GM12801 (cell line): ENCODE results near the gene PLD3.

ENCODE experiments used
- CTCF ChIP-seq: IDR thresholded peaks from one replicate; pipeline ENCODE4 v1.5.1; 2011; ENCODE audit warnings: control low read depth; ENCODE audit not compliant: insufficient read length; ENCODE audit errors: extremely low read depth

PLD3 gene

DNA sequence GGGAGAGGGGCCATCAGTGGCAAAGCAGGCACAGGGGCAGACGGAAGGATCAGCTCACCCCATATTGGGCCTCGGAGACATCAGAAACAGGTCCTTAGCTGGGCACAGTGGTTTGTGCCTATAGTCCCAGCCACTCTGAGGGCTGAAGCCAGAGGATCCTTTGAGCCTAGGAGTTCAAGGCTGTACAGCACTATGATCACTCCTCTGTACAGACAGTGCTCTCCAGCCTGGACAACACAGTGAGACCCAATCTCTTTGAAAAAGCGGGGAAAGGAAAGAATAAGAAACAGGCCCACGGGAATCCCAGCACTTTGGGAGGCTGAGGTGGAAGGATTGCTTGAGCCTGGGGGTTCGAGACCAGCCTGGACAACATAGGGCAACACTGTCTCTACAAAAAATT lies 71.3 kb downstream of the PLD3 start:
- no peak for TF ChIP-seq CTCF

- no peak for TF ChIP-seq CTCF
Observed at GRCh38 chr19:40420451-40420765, 71.9 kb downstream of the PLD3 start.

DNA sequence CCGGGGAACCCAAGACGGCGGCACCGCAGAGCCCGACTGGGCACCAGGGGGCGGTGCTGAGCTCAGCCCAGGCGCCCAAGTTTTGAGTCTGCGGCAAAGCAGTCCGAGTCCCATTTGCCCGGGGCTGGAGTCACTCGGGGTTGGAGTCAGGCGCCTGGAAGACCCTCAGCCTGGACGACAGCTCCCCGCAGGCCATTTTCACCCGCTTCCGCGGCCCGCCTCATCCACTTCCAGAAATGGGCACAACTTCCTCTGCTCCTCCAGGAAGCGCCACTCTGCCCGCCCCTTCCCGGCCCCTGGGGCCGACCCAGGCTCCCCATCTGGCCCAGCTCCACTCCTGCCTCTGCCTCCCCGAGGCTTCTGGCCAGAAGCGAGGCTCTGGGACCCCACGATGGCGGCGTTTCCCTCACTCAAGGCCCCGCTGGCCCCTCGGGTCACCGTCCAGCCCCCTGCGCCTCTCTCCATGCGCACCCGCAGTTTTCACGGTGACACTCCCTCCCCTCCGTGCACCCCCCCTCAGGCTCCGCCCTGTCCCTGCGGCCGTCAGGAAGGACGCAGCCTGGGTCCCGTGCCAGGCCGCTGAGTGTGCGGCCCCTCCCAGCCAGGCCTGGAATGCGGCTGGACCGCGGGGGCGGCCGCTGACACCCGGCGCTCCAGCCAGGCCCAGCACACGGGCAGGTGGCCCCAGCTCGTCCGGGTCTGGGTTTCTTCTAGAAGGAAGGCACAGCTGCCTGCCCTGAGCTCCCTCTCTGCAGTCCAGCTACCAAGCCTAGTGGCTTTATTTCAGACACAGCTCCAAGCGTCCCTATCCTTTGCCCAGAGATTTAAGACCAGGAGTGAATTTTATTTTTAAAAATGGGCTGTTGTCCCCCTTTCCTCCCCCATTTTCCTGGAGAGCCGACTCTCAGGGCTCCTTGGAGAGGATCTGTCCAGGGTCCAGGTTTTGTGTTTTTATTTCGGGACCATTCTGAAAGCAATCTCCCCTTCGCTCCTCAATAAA lies 72.6 kb downstream of the PLD3 start:
- TF ChIP-seq CTCF = no peak

- no peak for TF ChIP-seq CTCF
Observed at GRCh38 chr19:40421993-40422747, 73.7 kb downstream of the PLD3 start.

DNA sequence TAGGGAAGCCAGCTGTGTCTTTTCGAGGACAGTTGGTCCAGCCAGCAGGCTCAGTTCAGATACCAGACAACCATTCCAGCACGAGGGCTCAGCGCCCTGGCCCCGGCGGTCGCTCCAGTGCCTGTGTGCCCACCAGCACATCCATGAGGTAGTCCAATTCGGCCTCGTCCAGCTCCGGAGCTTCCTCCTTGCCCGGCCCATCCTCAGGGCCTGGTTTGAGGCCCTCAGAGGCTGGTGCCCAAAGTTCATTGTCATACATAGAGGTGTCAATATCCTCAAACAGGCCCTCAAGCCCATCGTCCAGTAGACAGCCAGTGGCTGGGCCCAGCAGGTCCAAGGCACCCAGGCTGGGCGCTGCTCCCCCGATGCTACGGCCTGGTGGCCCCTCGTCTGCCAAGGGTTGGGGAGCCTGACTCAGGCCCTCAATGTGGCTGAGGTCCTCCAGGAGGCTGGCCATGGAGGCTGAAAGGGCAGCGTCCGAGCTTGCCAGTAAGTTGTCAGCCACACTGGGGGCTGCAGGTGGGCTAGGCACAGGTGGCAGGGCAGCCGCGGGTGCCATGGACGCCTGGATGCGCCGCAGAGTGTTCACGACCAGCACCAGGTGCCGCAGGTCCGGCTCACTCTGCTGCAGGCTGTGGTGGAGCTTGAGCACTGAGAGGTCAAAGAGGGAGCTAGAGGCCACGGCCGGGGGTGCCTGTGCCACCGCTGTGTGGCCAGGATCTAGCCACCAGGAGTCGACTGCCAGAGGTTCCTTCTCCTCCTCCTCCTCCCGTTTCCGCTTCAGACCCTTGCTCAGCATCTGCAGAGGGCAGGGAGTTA lies 74.5 kb downstream of the PLD3 start:
- TF ChIP-seq CTCF = no peak

DNA sequence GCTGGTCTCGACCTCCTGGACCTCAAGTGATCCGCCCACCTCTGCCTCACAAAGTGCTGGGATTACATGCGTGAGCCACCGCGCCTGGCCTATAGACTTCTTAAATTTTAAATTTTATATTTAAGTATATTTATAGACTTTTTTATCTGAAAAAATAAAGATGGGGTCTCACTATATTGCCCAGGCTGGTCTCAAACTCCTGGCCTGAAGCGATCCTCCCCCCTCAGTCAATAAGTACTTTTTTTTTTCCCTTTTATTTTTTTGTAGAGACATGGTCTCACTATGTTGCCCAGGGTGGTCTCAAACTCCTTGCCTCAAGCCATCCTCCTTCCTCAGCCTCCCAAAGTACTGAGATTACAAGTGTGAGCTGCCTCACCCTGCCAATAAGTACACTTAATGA lies 75.4 kb downstream of the PLD3 start:
- no peak for TF ChIP-seq CTCF
